ENCODE measurements around the gene ERBB2. TPM values are rescaled to one million over a fixed set of nuclear protein-coding genes. Genes with fewer than 3 reads are reported as not detected.

ERBB2 gene
- total and polyA plus RNA-seq, 2 of the 8 experiments (the other 6 are each of a cell fraction or from before 2014, with no cell fraction given): 183 to 394 TPM

DNA sequence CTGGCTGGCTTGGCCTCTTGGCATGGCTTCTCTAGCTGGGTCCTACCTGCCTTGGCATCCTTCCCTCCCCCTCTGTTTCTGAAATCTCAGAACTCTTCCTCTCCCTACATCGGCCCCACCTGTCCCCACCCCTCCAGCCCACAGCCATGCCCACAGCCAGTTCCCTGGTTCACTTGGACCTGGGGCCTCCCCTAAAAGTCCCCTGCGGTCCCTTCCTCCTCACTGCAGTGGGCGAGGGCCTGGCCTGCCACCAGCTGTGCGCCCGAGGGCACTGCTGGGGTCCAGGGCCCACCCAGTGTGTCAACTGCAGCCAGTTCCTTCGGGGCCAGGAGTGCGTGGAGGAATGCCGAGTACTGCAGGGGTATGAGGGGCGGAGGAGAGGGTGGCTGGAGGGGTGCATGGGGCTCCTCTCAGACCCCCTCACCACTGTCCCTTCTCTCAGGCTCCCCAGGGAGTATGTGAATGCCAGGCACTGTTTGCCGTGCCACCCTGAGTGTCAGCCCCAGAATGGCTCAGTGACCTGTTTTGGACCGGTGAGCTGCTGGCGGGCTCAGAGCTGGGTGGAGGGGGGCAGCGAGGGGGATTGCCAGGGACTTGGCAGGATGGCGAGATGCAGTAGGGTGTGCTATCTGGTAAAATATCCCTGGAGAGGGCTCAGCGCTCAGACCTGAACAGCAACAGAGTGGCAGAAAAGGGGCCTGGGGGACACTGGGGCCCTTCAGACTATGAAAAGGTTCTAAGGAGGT is 16.4 kb downstream of the ERBB2 start (continued):
- TF ChIP-seq KDM1A (IDR thresholded peaks at IDR 0.05; ENCODE audit: borderline replicate concordance, low read length): no peak
- TF ChIP-seq PHF8 (conservative IDR thresholded peaks at IDR 0.05; ENCODE audit: low read depth, low read length): no peak
- no peak for TF ChIP-seq RXRA (IDR thresholded peaks at IDR 0.05; ENCODE audit: insufficient read depth, low read depth, low read length)
- no peak for TF ChIP-seq GTF2F1 (IDR thresholded peaks at IDR 0.05; ENCODE audit: borderline replicate concordance, low read depth, low read length)
- TF ChIP-seq JUND (IDR thresholded peaks at IDR 0.05; ENCODE audit: low read length): no peak
- no peak for TF ChIP-seq CREB1 (IDR thresholded peaks at IDR 0.05)
- TF ChIP-seq, protein P1, sequence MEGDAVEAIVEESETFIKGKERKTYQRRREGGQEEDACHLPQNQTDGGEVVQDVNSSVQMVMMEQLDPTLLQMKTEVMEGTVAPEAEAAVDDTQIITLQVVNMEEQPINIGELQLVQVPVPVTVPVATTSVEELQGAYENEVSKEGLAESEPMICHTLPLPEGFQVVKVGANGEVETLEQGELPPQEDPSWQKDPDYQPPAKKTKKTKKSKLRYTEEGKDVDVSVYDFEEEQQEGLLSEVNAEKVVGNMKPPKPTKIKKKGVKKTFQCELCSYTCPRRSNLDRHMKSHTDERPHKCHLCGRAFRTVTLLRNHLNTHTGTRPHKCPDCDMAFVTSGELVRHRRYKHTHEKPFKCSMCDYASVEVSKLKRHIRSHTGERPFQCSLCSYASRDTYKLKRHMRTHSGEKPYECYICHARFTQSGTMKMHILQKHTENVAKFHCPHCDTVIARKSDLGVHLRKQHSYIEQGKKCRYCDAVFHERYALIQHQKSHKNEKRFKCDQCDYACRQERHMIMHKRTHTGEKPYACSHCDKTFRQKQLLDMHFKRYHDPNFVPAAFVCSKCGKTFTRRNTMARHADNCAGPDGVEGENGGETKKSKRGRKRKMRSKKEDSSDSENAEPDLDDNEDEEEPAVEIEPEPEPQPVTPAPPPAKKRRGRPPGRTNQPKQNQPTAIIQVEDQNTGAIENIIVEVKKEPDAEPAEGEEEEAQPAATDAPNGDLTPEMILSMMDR (IDR thresholded peaks at IDR 0.05; ENCODE audit: control extremely low read depth in 1 of 3, insufficient read depth in 1 of 3, low read depth in 1 of 3, low read length in 3 of 3): no peak
- TF ChIP-seq, protein P2, sequence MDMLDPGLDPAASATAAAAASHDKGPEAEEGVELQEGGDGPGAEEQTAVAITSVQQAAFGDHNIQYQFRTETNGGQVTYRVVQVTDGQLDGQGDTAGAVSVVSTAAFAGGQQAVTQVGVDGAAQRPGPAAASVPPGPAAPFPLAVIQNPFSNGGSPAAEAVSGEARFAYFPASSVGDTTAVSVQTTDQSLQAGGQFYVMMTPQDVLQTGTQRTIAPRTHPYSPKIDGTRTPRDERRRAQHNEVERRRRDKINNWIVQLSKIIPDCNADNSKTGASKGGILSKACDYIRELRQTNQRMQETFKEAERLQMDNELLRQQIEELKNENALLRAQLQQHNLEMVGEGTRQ (IDR thresholded peaks at IDR 0.05; ENCODE audit: low read length): no peak
